A172 (cell line): ENCODE data around the gene AKR1C2. TPM values are rescaled to one million over a fixed set of nuclear protein-coding genes. Genes with fewer than 3 reads are reported as not detected.
A peak's percentile ranks its signal among the peaks of the same experiment; 100 is the strongest.
"Not testable (repeated sequence)": the region's sequence is repeated elsewhere in the genome, so short reads cannot be mapped to it uniquely, and the experiment has no call there.

Experiments used
- DNase-seq: peaks from one replicate; pipeline ENCODE4 v3.0.0-alpha.2; 2015; ENCODE audit warnings: low spot score
- total RNA-seq: library from RNA; depleted of rRNA; stranded (reverse); fragments of >200 nt; shearing (Covaris generic); gene quantifications from 2 replicates; pipeline ENCODE4 v1.2.3, GENCODE V29; 2014; rRNA removed

The AKR1C2 gene
- 50.4 and 186 TPM in 2 replicates for total RNA-seq

GRCh38 chr10:5003127-5004029, at the start of gene AKR1C2:
Gene AKR1C2 (minus strand): TSS chr10:5003857. CDS start chr10:5003835, 22 bp downstream.
- not testable (repeated sequence) for DNase-seq

GRCh38 chr10:5052951-5053500, 49.4 kb upstream of the AKR1C2 start:
- not testable (repeated sequence) for DNase-seq

GRCh38 chr10:5047912-5048628, 44.4 kb upstream of the AKR1C2 start:
- no peak for DNase-seq

- not testable (repeated sequence) for DNase-seq
Measured at GRCh38 chr10:5047055-5047454, 43.4 kb upstream of the AKR1C2 start.

GRCh38 chr10:5046410-5046809, 42.8 kb upstream of the AKR1C2 start:
- no peak for DNase-seq

GRCh38 chr10:5045095-5045494, 41.4 kb upstream of the AKR1C2 start:
- DNase-seq, result no peak

GRCh38 chr10:5043716-5044115, 40.1 kb upstream of the AKR1C2 start:
- no peak for DNase-seq

- no peak for DNase-seq
Measured at GRCh38 chr10:5042922-5043321, 39.3 kb upstream of the AKR1C2 start.

GRCh38 chr10:5041471-5042023, 37.9 kb upstream of the AKR1C2 start:
- DNase-seq, result no peak

GRCh38 chr10:5040781-5041470, 37.3 kb upstream of the AKR1C2 start:
- peak; percentile 43 for DNase-seq

GRCh38 chr10:5040010-5040673, 36.5 kb upstream of the AKR1C2 start:
- DNase-seq, result no peak

- DNase-seq, result no peak
Measured at GRCh38 chr10:5038733-5039132, 35.1 kb upstream of the AKR1C2 start.

GRCh38 chr10:5038101-5038500, 34.4 kb upstream of the AKR1C2 start:
- DNase-seq, result no peak

GRCh38 chr10:5036511-5036910, 32.9 kb upstream of the AKR1C2 start:
- DNase-seq, result no peak

GRCh38 chr10:5035356-5035755, 31.7 kb upstream of the AKR1C2 start:
- DNase-seq, result no peak

- DNase-seq, result no peak
Measured at GRCh38 chr10:5034588-5034987, 30.9 kb upstream of the AKR1C2 start.

- DNase-seq, result peak; percentile 41
Measured at GRCh38 chr10:5033061-5033778, 29.6 kb upstream of the AKR1C2 start.

- not testable (repeated sequence) for DNase-seq
Measured at GRCh38 chr10:5032444-5032843, 28.8 kb upstream of the AKR1C2 start.

- DNase-seq, result not testable (repeated sequence)
Measured at GRCh38 chr10:5031588-5031987, 27.9 kb upstream of the AKR1C2 start.

GRCh38 chr10:5030989-5031388, 27.3 kb upstream of the AKR1C2 start:
- no peak for DNase-seq
